Fibroblast of villous mesenchyme (primary cell): ENCODE data around the gene SOX5. TPM values are rescaled to one million over a fixed set of nuclear protein-coding genes. Genes with fewer than 3 reads are reported as not detected.

ENCODE experiments used
- DNase-seq: peaks from one replicate; pipeline ENCODE4 v3.0.0-alpha.2; 2010; ENCODE audit warnings: low read depth
- H3K4me3 ChIP-seq: 2 replicates; pipeline ENCODE4 v1.5.1; 2011; ENCODE audit warnings: low read depth, mild to moderate bottlenecking, low read length
- total RNA-seq: library from RNA; depleted of rRNA; stranded (reverse); fragments of >200 nt; gene quantifications from 2 replicates; pipeline ENCODE4 v1.2.3, GENCODE V29; 2012
- TF ChIP-seq, protein P1 (sequence below): IDR thresholded peaks from 2 replicates; pipeline ENCODE4 v1.5.1; 2012; ENCODE audit warnings: low read depth, mild to moderate bottlenecking, low read length; ENCODE audit not compliant: insufficient read depth

The SOX5 gene
- total RNA-seq, 1 donor = 13.8 TPM

DNA sequence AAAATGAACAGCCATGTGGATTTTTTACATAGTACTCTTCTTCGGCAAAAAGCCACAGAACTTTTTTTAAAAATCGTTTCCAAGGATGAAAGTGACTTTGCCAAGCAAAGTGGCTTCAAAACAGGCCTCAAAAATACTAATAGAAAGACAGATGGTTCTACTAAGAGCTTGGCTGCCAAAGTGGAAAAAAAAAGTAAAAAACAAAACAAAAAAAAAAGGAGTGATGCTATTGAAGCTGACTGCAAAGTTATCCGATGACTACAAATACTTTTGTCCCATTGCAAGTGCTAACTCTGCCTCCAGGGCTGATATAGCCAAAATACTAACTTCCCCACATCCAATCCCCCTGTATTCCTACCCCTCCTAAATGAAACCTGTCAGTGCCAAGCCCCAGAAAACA lies 277.6 kb downstream of the SOX5 start:
- DNase-seq = no peak
- no peak overlapping the region for H3K4me3 ChIP-seq
- TF ChIP-seq, protein P1, sequence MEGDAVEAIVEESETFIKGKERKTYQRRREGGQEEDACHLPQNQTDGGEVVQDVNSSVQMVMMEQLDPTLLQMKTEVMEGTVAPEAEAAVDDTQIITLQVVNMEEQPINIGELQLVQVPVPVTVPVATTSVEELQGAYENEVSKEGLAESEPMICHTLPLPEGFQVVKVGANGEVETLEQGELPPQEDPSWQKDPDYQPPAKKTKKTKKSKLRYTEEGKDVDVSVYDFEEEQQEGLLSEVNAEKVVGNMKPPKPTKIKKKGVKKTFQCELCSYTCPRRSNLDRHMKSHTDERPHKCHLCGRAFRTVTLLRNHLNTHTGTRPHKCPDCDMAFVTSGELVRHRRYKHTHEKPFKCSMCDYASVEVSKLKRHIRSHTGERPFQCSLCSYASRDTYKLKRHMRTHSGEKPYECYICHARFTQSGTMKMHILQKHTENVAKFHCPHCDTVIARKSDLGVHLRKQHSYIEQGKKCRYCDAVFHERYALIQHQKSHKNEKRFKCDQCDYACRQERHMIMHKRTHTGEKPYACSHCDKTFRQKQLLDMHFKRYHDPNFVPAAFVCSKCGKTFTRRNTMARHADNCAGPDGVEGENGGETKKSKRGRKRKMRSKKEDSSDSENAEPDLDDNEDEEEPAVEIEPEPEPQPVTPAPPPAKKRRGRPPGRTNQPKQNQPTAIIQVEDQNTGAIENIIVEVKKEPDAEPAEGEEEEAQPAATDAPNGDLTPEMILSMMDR = no peak

DNA sequence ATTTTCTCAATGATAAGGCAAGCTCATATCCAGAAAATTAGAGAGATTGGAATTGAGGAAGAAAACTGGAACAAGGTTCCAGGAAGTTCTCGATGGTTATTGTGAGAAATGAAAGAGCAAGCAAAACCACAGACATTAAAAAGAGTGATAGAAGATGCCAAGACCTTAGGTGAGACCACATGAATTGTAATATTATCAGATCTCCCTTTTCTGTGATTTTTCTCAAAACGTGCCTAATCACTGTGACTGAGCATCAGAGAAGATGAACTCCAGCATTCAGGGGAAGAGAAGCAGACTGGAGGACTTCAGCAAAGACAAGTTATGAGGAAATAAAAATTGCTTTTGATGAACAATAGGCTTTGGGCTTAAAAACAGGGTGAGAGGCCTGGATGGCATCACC lies 278.8 kb downstream of the SOX5 start:
- TF ChIP-seq, protein P1 = no peak
- DNase-seq = no peak
- no peak overlapping the region for H3K4me3 ChIP-seq

DNA sequence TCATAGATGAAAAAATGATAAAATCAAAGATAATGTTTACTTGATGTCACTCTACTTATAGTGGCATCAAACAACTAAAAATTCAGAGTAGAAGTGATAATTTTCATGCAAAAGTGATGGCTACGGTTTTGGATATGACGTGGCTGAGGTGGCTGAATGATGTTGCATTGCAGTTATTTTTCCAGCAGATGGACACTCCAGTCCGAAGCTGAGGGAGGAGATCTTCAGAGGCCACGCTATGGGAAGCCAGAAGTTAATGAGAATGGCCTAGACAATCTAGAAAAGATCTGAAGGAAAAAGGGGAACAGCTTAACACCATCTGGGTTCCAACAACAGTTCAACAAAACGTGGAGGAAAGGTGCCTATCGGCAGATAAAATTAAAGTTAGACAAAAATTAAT lies 279.8 kb downstream of the SOX5 start:
- TF ChIP-seq, protein P1 = no peak

DNA sequence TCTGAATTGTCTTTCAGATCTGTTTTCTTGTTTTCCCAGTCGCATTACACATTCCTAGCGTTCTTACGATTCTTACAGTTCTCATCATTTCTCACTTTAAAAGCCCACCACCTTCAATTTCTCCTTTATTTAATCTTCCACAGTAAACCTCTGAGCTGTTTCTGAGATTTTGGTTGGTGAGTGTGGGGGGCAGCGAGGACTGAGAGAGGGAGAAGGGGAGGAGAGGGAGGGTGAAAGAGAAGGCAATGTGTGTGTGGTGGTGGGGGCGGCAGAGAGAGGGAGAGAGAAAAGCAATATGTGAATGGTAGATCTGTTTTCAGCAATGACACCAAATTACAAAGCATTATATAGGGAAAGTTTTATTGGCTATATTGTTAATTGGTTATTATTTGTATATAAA lies 282.6 kb downstream of the SOX5 start:
- no peak for DNase-seq
- H3K4me3 ChIP-seq = no peak overlapping the region
- TF ChIP-seq, protein P1 = no peak

More for the DNA sequence above, 279.8 kb downstream of the SOX5 start:
- no peak for DNase-seq
- H3K4me3 ChIP-seq = no peak overlapping the region

DNA sequence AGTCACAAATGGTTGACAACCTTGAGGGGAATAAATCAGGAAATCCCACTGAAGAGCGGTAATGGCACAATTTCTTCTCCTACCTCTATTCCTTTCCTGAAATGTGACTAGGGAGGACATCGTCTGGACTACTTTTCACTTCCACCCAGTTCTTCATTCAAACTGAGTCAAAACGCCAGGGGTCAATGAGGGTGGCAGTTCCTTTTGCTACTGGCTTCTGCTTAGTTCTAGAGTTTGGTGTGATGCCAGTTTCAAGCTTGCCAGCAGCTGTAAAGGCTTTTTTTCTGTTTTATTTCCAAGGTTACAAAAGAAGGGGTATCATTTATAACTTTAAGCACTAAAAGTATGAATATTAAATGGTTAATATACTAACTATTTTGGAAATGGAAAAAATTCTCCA lies 286.5 kb downstream of the SOX5 start:
- H3K4me3 ChIP-seq = no peak overlapping the region
- no peak for DNase-seq
- TF ChIP-seq, protein P1 = no peak

DNA sequence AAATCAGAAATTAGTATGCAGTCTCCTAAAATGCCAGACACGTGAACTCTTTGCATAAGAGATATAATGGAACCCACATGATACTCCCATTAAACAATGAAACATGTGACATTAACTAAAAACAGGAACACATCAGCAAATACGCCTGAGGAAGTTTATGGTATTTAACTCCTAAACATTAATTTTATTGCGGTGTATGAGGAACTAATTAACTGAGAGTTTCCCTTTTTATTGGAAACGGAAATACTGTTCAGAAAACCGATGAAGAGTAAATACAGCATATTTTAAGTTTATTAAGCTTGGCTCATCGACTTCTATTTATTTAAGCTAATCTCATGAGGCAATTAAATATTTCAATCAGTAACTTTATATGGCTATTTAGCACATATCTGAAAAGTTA lies 290.3 kb downstream of the SOX5 start:
- peak; percentile 40 for DNase-seq
- no peak overlapping the region for H3K4me3 ChIP-seq
- TF ChIP-seq, protein P1 = no peak

DNA sequence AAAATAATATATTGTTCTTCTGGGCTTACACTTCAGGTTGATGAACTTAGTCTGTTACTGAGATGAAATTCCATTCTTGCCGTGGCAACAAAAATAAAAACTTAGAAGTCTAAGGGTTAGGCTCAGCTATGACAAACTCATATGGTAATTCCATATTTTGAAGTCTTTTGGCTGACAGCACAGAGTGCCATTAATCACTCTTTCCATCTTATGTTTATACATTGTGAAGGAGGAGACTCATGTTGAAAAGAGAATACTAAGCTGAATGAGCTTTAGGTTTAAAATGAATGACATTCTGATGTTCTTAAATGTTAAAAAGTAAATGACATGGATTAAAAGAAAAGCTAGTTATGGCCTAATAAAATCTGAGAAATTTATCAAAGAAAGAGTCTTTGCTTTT lies 291.9 kb downstream of the SOX5 start:
- DNase-seq = no peak
- no peak overlapping the region for H3K4me3 ChIP-seq
- TF ChIP-seq, protein P1 = no peak
